H1 (cell line): ENCODE results near the gene TMEM54. TPM values are rescaled to one million over a fixed set of nuclear protein-coding genes. Genes with fewer than 3 reads are reported as not detected.

Source experiments
- CTCF ChIA-PET: fragments of 300-600 bp; sonication (Branson Sonifier 250); formaldehyde crosslinking; loops from one replicate; lab custom pipeline; 2021; ENCODE audit not compliant: partially characterized antibody; lab: Charles Lee
- POLR2A ChIA-PET: fragments of 300-600 bp; sonication (Branson Sonifier 250); formaldehyde crosslinking; loops from one replicate; lab custom pipeline; 2021; ENCODE audit warnings: inconsistent platforms; ENCODE audit not compliant: partially characterized antibody; lab: Charles Lee
- DNase-seq, 2 experiments: peaks; one replicate each; pipeline versions ENCODE4 v3.0.0 to v3.0.0-alpha.2; 2010 to 2022; ENCODE audit warnings: low spot score in 2 of 2, low read depth in 1 of 2, mixed read lengths in 1 of 2
- FAIRE-seq: peaks from 2 replicates; lab custom pipeline; 2011; peaks lifted over from hg19 to GRCh38; lab: Jason Lieb, UNC
- H2AFZ ChIP-seq: 2 replicates; pipeline ENCODE4 v1.8.1; 2012; ENCODE audit warnings: low read length, inconsistent platforms
- H2AK5ac ChIP-seq: 2 replicates; pipeline ENCODE4 v1.6.1; 2013; ENCODE audit warnings: low read depth, low read length
- H2BK120ac ChIP-seq: replicated peaks from 2 replicates; pipeline ENCODE3; 2013; ENCODE audit warnings: low read depth, low read length, inconsistent platforms
- H2BK12ac ChIP-seq: 2 replicates; pipeline ENCODE4 v1.6.1; 2013; ENCODE audit warnings: low read depth, low read length
- H2BK15ac ChIP-seq: 2 replicates; pipeline ENCODE4 v1.6.1; 2013; ENCODE audit warnings: low read length
- H2BK20ac ChIP-seq: 2 replicates; pipeline ENCODE4 v1.6.1; 2013; ENCODE audit warnings: low read length
- H2BK5ac ChIP-seq: 2 replicates; pipeline ENCODE4 v1.6.1; 2013; ENCODE audit warnings: low read depth, low read length
- H3K14ac ChIP-seq: 2 replicates; pipeline ENCODE4 v1.6.1; 2013; ENCODE audit warnings: inconsistent platforms; ENCODE audit not compliant: insufficient read length
- H3K18ac ChIP-seq: 2 replicates; pipeline ENCODE4 v1.6.1; 2013; ENCODE audit warnings: low read length; ENCODE audit errors: extremely low read depth
- H3K23ac ChIP-seq: 2 replicates; pipeline ENCODE4 v1.6.1; 2013; ENCODE audit warnings: inconsistent platforms; ENCODE audit not compliant: insufficient read length
- H3K23me2 ChIP-seq: 2 replicates; pipeline ENCODE4 v1.6.1; 2013; ENCODE audit warnings: low read depth, low read length
- H3K27ac ChIP-seq: 2 replicates; pipeline ENCODE4 v1.6.1; 2011; ENCODE audit warnings: low read depth, low read length, inconsistent platforms
- H3K27me3 ChIP-seq, 4 experiments: replicated peaks in 1 of 4; 1 replicate in 1 of 4; 2 replicates in 3 of 4; pipeline versions ENCODE4 v1.6.1 to v1.8.1; 2011 to 2013; ENCODE audit warnings: low read length in 3 of 4, mild to moderate bottlenecking in 3 of 4, inconsistent platforms in 2 of 4, mixed read lengths in 2 of 4, moderate library complexity in 1 of 4; ENCODE audit not compliant: control insufficient read depth in 3 of 4, insufficient read depth in 3 of 4; ENCODE audit errors: extremely low read depth in 1 of 4
- H3K36me3 ChIP-seq, 4 experiments: 2 replicates each; pipeline versions ENCODE4 v1.6.1 to v1.8.1; 2011 to 2013; ENCODE audit warnings: mild to moderate bottlenecking in 4 of 4, low read length in 3 of 4, moderate library complexity in 2 of 4, control low read depth in 1 of 4, inconsistent platforms in 1 of 4; ENCODE audit not compliant: insufficient read depth in 4 of 4, control insufficient read depth in 2 of 4
- H3K4ac ChIP-seq: replicated peaks from 2 replicates; pipeline ENCODE3; 2013; ENCODE audit warnings: low read length, low read depth, mixed read lengths, inconsistent platforms; ENCODE audit not compliant: insufficient read length
- H3K4me1 ChIP-seq, 4 experiments: replicated peaks in 1 of 4; 1 replicate in 1 of 4; 2 replicates in 3 of 4; pipeline versions ENCODE4 v1.6.1 to v1.8.1; 2011 to 2013; ENCODE audit warnings: low read length in 3 of 4, inconsistent platforms in 2 of 4, mixed read lengths in 1 of 4; ENCODE audit not compliant: insufficient read depth in 4 of 4, control insufficient read depth in 3 of 4
- H3K4me2 ChIP-seq, 2 experiments: 2 replicates each; pipeline versions ENCODE4 v1.6.1 to v1.8.1; 2011 to 2013; ENCODE audit warnings: low read depth in 2 of 2, low read length in 2 of 2, control low read depth in 1 of 2, inconsistent platforms in 1 of 2, mild to moderate bottlenecking in 1 of 2; ENCODE audit not compliant: insufficient read depth in 1 of 2
- H3K4me3 ChIP-seq, 4 experiments: fragments of 200-600, 300-600 bp in 1 of 4; sonication (generic), shearing (Covaris generic), sonication (Bioruptor Twin) in 1 of 4; 2 replicates each; pipeline versions ENCODE4 v1.5.1 to v1.8.1; 2011 to 2016; ENCODE audit warnings: low read length in 4 of 4, low read depth in 3 of 4, control low read depth in 2 of 4, inconsistent platforms in 2 of 4, mild to moderate bottlenecking in 2 of 4, mixed read lengths in 1 of 4, moderate library complexity in 1 of 4; ENCODE audit not compliant: insufficient read depth in 2 of 4; ENCODE audit errors: extremely low read depth in 1 of 4
- H3K56ac ChIP-seq: replicated peaks from 2 replicates; pipeline ENCODE3; 2013; ENCODE audit warnings: low read depth, mild to moderate bottlenecking, mixed read lengths, low read length, inconsistent platforms; ENCODE audit not compliant: insufficient read length
- H3K79me1 ChIP-seq: 2 replicates; pipeline ENCODE4 v1.6.1; 2013; ENCODE audit warnings: low read depth, low read length, control low read depth
- H3K79me2 ChIP-seq, 2 experiments: 2 replicates each; pipeline versions ENCODE4 v1.6.1 to v1.8.1; 2012 to 2013; ENCODE audit warnings: low read length in 2 of 2, mild to moderate bottlenecking in 2 of 2, inconsistent platforms in 1 of 2; ENCODE audit not compliant: insufficient read depth in 2 of 2, control insufficient read depth in 1 of 2
- H3K9ac ChIP-seq, 4 experiments: replicated peaks in 1 of 4; 1 replicate in 1 of 4; 2 replicates in 3 of 4; pipeline versions ENCODE4 v1.6.1 to v1.8.1; 2011 to 2013; ENCODE audit warnings: low read depth in 3 of 4, low read length in 3 of 4, control low read depth in 2 of 4, mild to moderate bottlenecking in 2 of 4, moderate library complexity in 2 of 4, inconsistent platforms in 1 of 4; ENCODE audit errors: extremely low read depth in 1 of 4
- H3K9me3 ChIP-seq, 2 experiments: 2 replicates each; pipeline versions ENCODE4 v1.6.1 to v1.8.1; 2012 to 2013; ENCODE audit warnings: mild to moderate bottlenecking in 2 of 2, moderate library complexity in 2 of 2, control low read depth in 1 of 2, inconsistent platforms in 1 of 2, low read depth in 1 of 2, low read length in 1 of 2, mixed read lengths in 1 of 2; ENCODE audit not compliant: insufficient read depth in 2 of 2
- H4K20me1 ChIP-seq, 2 experiments: replicated peaks in 1 of 2; 2 replicates each; pipeline versions ENCODE3 to v1.8.1; 2011 to 2013; ENCODE audit warnings: inconsistent platforms in 2 of 2, low read length in 2 of 2, mild to moderate bottlenecking in 1 of 2; ENCODE audit not compliant: insufficient read depth in 2 of 2, control insufficient read depth in 1 of 2
- H4K5ac ChIP-seq: 2 replicates; pipeline ENCODE4 v1.6.1; 2013; ENCODE audit warnings: low read length, low read depth, mixed read lengths, inconsistent platforms; ENCODE audit not compliant: insufficient read length
- H4K8ac ChIP-seq: 2 replicates; pipeline ENCODE4 v1.8.0; 2013; ENCODE audit warnings: mild to moderate bottlenecking, moderate library complexity, low read length, inconsistent platforms; ENCODE audit not compliant: insufficient read depth; ENCODE audit errors: extremely low read depth
- H4K91ac ChIP-seq: replicated peaks from 2 replicates; pipeline ENCODE3; 2013; ENCODE audit warnings: low read length, mixed read lengths, inconsistent platforms; ENCODE audit not compliant: insufficient read length
- KDM1A ChIP-seq: fragments of 200-600, 300-600 bp; sonication (generic); IDR thresholded peaks from 2 replicates; pipeline ENCODE4 v1.7.1; 2016; ENCODE audit warnings: mild to moderate bottlenecking, low read length, borderline replicate concordance
- SIX5 ChIP-seq: IDR thresholded peaks from 2 replicates; pipeline ENCODE4 v1.6.1; 2011; ENCODE audit warnings: mild to moderate bottlenecking, low read depth, low read length
- TAF1 ChIP-seq: IDR thresholded peaks from 2 replicates; pipeline ENCODE4 v1.6.1; 2011; ENCODE audit warnings: mild to moderate bottlenecking, low read depth, low read length
- WGBS, 2 experiments: shearing (Covaris generic) in 1 of 2; methylation state at CpG; one replicate each; pipeline versions ENCODE4 v1.1.6 to v1.1.7; 2013 to 2015; ENCODE audit warnings: low lambda C conversion rate in 2 of 2, mixed read lengths in 2 of 2, inconsistent platforms in 1 of 2, low coverage in 1 of 2, missing lambda C conversion rate in 1 of 2; ENCODE audit not compliant: insufficient replicate concordance in 2 of 2, insufficient coverage in 1 of 2, insufficient read length in 1 of 2; ENCODE audit errors: extremely low coverage in 1 of 2, missing lambda C conversion rate in 1 of 2; 5-methylcytosine and 5-hydroxymethylcytosine counted together
- polyA plus RNA-seq, 7 experiments: library from polyadenylated mRNA; depleted of rRNA in 3 of 7; stranded (reverse) in 5 of 7; unstranded in 2 of 7; fragments of >200 nt in 5 of 7; fragments of 200-250 nt in 2 of 7; gene quantifications; 1 replicate in 5 of 7; 2 replicates in 1 of 7; 4 replicates in 1 of 7; pipeline versions ENCODE4 v1.2.1 to v1.2.3, GENCODE V29; 2011 to 2013; ENCODE audit warnings: missing spikeins in 2 of 7, mixed read lengths in 2 of 7
- total RNA-seq: library from RNA; stranded (reverse); fragmentation: NEBNext Ultra II Directional; extraction: Animal tissue kit (Norgen Biotek cat#: 25700); gene quantifications from 2 replicates; pipeline ENCODE4 v1.2.1, GENCODE V29; 2021

Gene TMEM54
- total and polyA plus RNA-seq, 2 of the 8 experiments (the other 6 are each of a cell fraction or from before 2014, with no cell fraction given): 9.5 to 58.7 TPM

DNA sequence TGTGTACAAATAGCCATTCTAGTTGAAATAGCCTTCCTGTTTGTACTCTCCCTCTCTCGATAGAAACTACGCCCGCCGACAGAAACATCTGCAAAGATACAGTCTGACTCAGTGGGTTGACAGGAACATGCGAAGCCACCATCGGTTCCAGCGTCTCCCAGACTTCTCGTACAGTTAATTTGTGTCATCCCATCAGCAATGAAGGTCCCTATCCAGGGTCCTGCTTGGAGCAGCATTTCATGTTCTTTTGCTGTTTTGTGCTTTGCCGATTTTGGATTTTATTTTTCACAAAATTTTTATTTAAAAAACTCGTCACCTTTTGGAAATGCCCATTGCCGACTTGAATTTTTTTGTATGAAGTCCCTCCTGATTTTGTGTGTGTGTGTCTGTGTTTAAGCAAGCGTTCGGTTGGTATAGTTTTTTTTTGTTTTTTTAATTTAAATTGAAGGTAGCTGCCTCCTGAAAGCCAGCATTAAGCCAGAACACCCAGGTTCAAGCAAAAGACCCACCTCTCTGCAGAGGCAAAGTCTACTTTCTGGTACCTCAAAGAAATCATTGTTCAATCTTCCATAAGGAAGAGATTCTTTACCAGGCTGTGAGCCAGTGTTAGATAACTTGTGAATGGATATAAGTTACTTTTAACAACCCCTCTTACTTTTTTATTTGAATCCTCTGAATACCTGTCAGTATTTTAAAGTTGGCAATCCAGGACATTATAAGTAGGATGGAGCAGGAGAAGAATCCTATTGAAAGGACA is 45.1 kb downstream of the TMEM54 start:
- Histone ChIP-seq H3K23ac (no peak overlapping the region), H3K14ac (no peak overlapping the region), H4K91ac (no peak overlapping the region), H3K27me3 (no peaks in the 10 kb centered on the region), H2BK20ac (no peak overlapping the region), H2BK5ac (no peak overlapping the region), H2BK12ac (no peak overlapping the region), H4K20me1 (peaks cover 0 to under 1% of the 10 kb centered on the region in 2 experiments), H2AFZ (no peak overlapping the region), H3K23me2 (no peaks in the 10 kb centered on the region), H3K4ac (no peak overlapping the region), H4K8ac (no peak overlapping the region), H3K56ac (no peak overlapping the region), H3K79me2 (no peaks in the 10 kb centered on the region), H4K5ac (no peak overlapping the region), H3K36me3 (peaks cover 8 to 48% (median 20%) of the 10 kb centered on the region in 4 experiments; a peak in 6 of 8 replicates), H3K79me1 (no peaks in the 10 kb centered on the region; the same call in 1 of the 2 replicates), H2AK5ac (no peak overlapping the region), H2BK120ac (no peak overlapping the region), H3K4me1 (no peaks in the 10 kb centered on the region), H3K4me3 (no peak overlapping the region), H3K9ac (no peak overlapping the region), H3K9me3 (no peaks in the 10 kb centered on the region), H3K18ac (no peak overlapping the region), H2BK15ac (no peak overlapping the region), H3K27ac (no peak overlapping the region), H3K4me2 (no peak overlapping the region)
- TF ChIP-seq SIX5 (no peak), KDM1A (no peak), TAF1 (no peak)
- 98% methylated on average over 13 of the region's 13 CpGs; no CpG with 5 or more reads in 1 of the 2 experiments for WGBS, 2 experiments
- DNase-seq: no peak
- ChIA-PET CTCF (interaction anchor here (1.4 to 2.2 kb wide), 2 partner anchors 14 to 17 kb away, joined by 4 to 5 read pairs; no protein-coding TSS in a partner anchor), POLR2A (interaction anchor here (0.6 kb wide), 1 partner anchor 8 kb away, joined by 3 read pairs; no protein-coding TSS in a partner anchor)
- FAIRE-seq: no peak
